Measurements from ENCODE around the gene ST3GAL3. TPM values are rescaled to one million over a fixed set of nuclear protein-coding genes. Genes with fewer than 3 reads are reported as not detected.
A peak's percentile ranks its signal among the peaks of the same experiment; 100 is the strongest.

ST3GAL3 gene
- total and polyA plus RNA-seq, 2 donors (not counting 1 experiment from before 2014, with no cell fraction given), result 13.7 to 16.3 TPM

- Histone ChIP-seq H4K20me1 (ENCODE audit: control insufficient read depth, extremely low read depth, insufficient read depth, low read length) (peaks cover 2% of the 10 kb centered on the region), H3K27ac (ENCODE audit: insufficient read depth, low read length) (no peak overlapping the region), H3K4me2 (ENCODE audit: extremely low read depth, insufficient read depth, low read length) (no peak overlapping the region), H3K27me3 (ENCODE audit: control insufficient read depth, insufficient read depth, low read length) (no peaks in the 10 kb centered on the region), H2AFZ (ENCODE audit: low read length) (no peak overlapping the region), H3K9me3 (ENCODE audit: control insufficient read depth, insufficient read depth, low read depth, low read length) (no peaks in the 10 kb centered on the region), H3K9ac (ENCODE audit: insufficient read depth, low read length) (no peak overlapping the region), H3K4me1 (ENCODE audit: control insufficient read depth, extremely low read depth, insufficient read depth, low read length) (no peaks in the 10 kb centered on the region), H3K4me3 (replicated peaks in 1 of 4; ENCODE audit: control extremely low read depth in 1 of 4, insufficient read depth in 1 of 4, low read depth in 3 of 4, low read length in 4 of 4) (no peak overlapping the region), H3K79me2 (ENCODE audit: control insufficient read depth, insufficient read depth, low read length) (no peaks in the 10 kb centered on the region), H3K36me3 (ENCODE audit: control insufficient read depth, insufficient read depth, low read length) (no peaks in the 10 kb centered on the region)
- DNase-seq (ENCODE audit: low read depth in 2 of 2), result no peak
- TF ChIP-seq EZH2 (IDR thresholded peaks at IDR 0.05; ENCODE audit: low read length, missing control alignments), result no peak
- TF ChIP-seq, protein P1, sequence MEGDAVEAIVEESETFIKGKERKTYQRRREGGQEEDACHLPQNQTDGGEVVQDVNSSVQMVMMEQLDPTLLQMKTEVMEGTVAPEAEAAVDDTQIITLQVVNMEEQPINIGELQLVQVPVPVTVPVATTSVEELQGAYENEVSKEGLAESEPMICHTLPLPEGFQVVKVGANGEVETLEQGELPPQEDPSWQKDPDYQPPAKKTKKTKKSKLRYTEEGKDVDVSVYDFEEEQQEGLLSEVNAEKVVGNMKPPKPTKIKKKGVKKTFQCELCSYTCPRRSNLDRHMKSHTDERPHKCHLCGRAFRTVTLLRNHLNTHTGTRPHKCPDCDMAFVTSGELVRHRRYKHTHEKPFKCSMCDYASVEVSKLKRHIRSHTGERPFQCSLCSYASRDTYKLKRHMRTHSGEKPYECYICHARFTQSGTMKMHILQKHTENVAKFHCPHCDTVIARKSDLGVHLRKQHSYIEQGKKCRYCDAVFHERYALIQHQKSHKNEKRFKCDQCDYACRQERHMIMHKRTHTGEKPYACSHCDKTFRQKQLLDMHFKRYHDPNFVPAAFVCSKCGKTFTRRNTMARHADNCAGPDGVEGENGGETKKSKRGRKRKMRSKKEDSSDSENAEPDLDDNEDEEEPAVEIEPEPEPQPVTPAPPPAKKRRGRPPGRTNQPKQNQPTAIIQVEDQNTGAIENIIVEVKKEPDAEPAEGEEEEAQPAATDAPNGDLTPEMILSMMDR (conservative IDR thresholded peaks at IDR 0.05 in 1 of 2, IDR thresholded peaks at IDR 0.05 in 1 of 2; ENCODE audit: low read depth in 1 of 2, low read length in 2 of 2), result no peak
Observed at GRCh38 chr1:43878854-43879253, 171.5 kb downstream of the ST3GAL3 start.

DNA sequence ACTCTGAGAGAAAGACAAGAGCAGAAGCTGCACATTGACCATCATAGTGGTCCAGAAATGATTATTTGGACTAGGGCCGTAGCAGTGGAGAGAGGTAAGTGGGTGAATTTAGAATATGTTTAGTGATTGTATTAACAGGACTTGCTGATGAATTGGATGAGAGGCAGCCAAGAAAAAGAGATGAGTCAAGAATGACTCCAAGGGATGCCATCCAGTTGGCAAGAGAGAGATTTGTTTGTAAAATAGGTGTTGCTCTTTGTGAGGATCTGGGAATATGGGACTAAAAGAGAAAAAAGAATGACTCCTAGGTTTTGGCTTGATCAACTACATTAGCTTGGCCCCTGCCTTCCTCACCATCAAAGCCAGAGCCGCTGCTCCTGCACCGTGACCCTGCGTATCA lies 172.1 kb downstream of the ST3GAL3 start:
- Histone ChIP-seq H3K27ac (ENCODE audit: insufficient read depth, low read length) (no peak overlapping the region), H3K36me3 (ENCODE audit: control insufficient read depth, insufficient read depth, low read length) (no peaks in the 10 kb centered on the region), H3K9ac (ENCODE audit: insufficient read depth, low read length) (no peak overlapping the region), H2AFZ (ENCODE audit: low read length) (no peak overlapping the region), H3K4me1 (ENCODE audit: control insufficient read depth, extremely low read depth, insufficient read depth, low read length) (no peaks in the 10 kb centered on the region), H3K79me2 (ENCODE audit: control insufficient read depth, insufficient read depth, low read length) (no peaks in the 10 kb centered on the region), H4K20me1 (ENCODE audit: control insufficient read depth, extremely low read depth, insufficient read depth, low read length) (peaks cover 2% of the 10 kb centered on the region), H3K9me3 (ENCODE audit: control insufficient read depth, insufficient read depth, low read depth, low read length) (no peaks in the 10 kb centered on the region), H3K4me2 (ENCODE audit: extremely low read depth, insufficient read depth, low read length) (no peak overlapping the region), H3K4me3 (replicated peaks in 1 of 4; ENCODE audit: control extremely low read depth in 1 of 4, insufficient read depth in 1 of 4, low read depth in 3 of 4, low read length in 4 of 4) (no peak overlapping the region), H3K27me3 (ENCODE audit: control insufficient read depth, insufficient read depth, low read length) (no peaks in the 10 kb centered on the region)
- DNase-seq (ENCODE audit: low read depth in 2 of 2), result peak; percentile 45 to 82
- TF ChIP-seq, protein P1 (conservative IDR thresholded peaks at IDR 0.05 in 1 of 2, IDR thresholded peaks at IDR 0.05 in 1 of 2; ENCODE audit: low read depth in 1 of 2, low read length in 2 of 2), result no peak
- TF ChIP-seq EZH2 (IDR thresholded peaks at IDR 0.05; ENCODE audit: low read length, missing control alignments), result no peak

GRCh38 chr1:43879996-43880395 lies 172.7 kb downstream of the ST3GAL3 start:
- no peak overlapping the region for H3K4me2 ChIP-seq (ENCODE audit: extremely low read depth, insufficient read depth, low read length)
- H3K9me3 ChIP-seq (ENCODE audit: control insufficient read depth, insufficient read depth, low read depth, low read length), result no peaks in the 10 kb centered on the region
- no peaks in the 10 kb centered on the region for H3K79me2 ChIP-seq (ENCODE audit: control insufficient read depth, insufficient read depth, low read length)

More at GRCh38 chr1:43879996-43880395, 172.7 kb downstream of the ST3GAL3 start:
- Histone ChIP-seq H2AFZ (ENCODE audit: low read length) (no peak overlapping the region), H3K27ac (ENCODE audit: insufficient read depth, low read length) (no peak overlapping the region), H3K4me3 (replicated peaks in 1 of 4; ENCODE audit: control extremely low read depth in 1 of 4, insufficient read depth in 1 of 4, low read depth in 3 of 4, low read length in 4 of 4) (no peak overlapping the region), H4K20me1 (ENCODE audit: control insufficient read depth, extremely low read depth, insufficient read depth, low read length) (no peaks in the 10 kb centered on the region), H3K4me1 (ENCODE audit: control insufficient read depth, extremely low read depth, insufficient read depth, low read length) (no peaks in the 10 kb centered on the region), H3K36me3 (ENCODE audit: control insufficient read depth, insufficient read depth, low read length) (no peaks in the 10 kb centered on the region), H3K27me3 (ENCODE audit: control insufficient read depth, insufficient read depth, low read length) (no peaks in the 10 kb centered on the region), H3K9ac (ENCODE audit: insufficient read depth, low read length) (no peak overlapping the region)
- no peak for TF ChIP-seq EZH2 (IDR thresholded peaks at IDR 0.05; ENCODE audit: low read length, missing control alignments)
- TF ChIP-seq, protein P1 (conservative IDR thresholded peaks at IDR 0.05 in 1 of 2, IDR thresholded peaks at IDR 0.05 in 1 of 2; ENCODE audit: low read depth in 1 of 2, low read length in 2 of 2), result no peak
- no peak for DNase-seq (ENCODE audit: low read depth in 2 of 2)
